Breast epithelium (tissue), 3 donors: Measurements from ENCODE around the gene ATF3.

ENCODE experiments used
- CTCF ChIP-seq, 3 donors: fragments of 450-650 bp; IDR thresholded peaks; one replicate each; pipeline ENCODE4 v1.5.1; 2016 to 2017; ENCODE audit warnings: antibody characterized with exemption in 3 of 3, mild to moderate bottlenecking in 3 of 3, moderate library complexity in 3 of 3
- POLR2A ChIP-seq: fragments of 450-650 bp; IDR thresholded peaks from one replicate; pipeline ENCODE4 v1.6.1; 2016; ENCODE audit warnings: antibody characterized with exemption, mild to moderate bottlenecking, moderate library complexity

- TF ChIP-seq CTCF (IDR thresholded peaks at IDR 0.05) (no peak), POLR2A (no peak)
Observed at GRCh38 chr1:212652609-212653008, 44.0 kb downstream of the ATF3 start.
